Fibroblast of lung (primary cell): ENCODE results near the gene TRIM5. TPM values are rescaled to one million over a fixed set of nuclear protein-coding genes. Genes with fewer than 3 reads are reported as not detected.
"Not testable (repeated sequence)": the region's sequence is repeated elsewhere in the genome, so short reads cannot be mapped to it uniquely, and the experiment has no call there.

ENCODE experiments used
- DNase-seq, 2 donors: peaks; one replicate each; pipeline versions ENCODE4 v3.0.0 to v3.0.0-alpha.2; 2010; ENCODE audit warnings: low read depth in 2 of 2
- H2AFZ ChIP-seq: 2 replicates; pipeline ENCODE4 v1.5.1; 2012; ENCODE audit warnings: low read length, control low read depth, inconsistent platforms
- H3K27ac ChIP-seq: 2 replicates; pipeline ENCODE4 v1.5.1; 2011; ENCODE audit warnings: low read length, control low read depth; ENCODE audit not compliant: insufficient read depth
- H3K27me3 ChIP-seq: 2 replicates; pipeline ENCODE4 v1.5.1; 2011; ENCODE audit warnings: mild to moderate bottlenecking, low read length; ENCODE audit not compliant: control insufficient read depth, insufficient read depth
- H3K36me3 ChIP-seq: 2 replicates; pipeline ENCODE4 v1.5.1; 2011; ENCODE audit warnings: low read length; ENCODE audit not compliant: control insufficient read depth, insufficient read depth
- H3K4me1 ChIP-seq: 2 replicates; pipeline ENCODE4 v1.5.1; 2011; ENCODE audit warnings: low read length; ENCODE audit not compliant: control insufficient read depth, insufficient read depth; ENCODE audit errors: extremely low read depth
- H3K4me2 ChIP-seq: 2 replicates; pipeline ENCODE4 v1.5.1; 2011; ENCODE audit warnings: low read length, control low read depth; ENCODE audit not compliant: insufficient read depth; ENCODE audit errors: extremely low read depth
- H3K4me3 ChIP-seq, 4 experiments: fragments of 200-600 bp in 1 of 4; sonication (generic) in 1 of 4; replicated peaks in 1 of 4; 2 replicates each; pipeline ENCODE4 v1.5.1; 2011 to 2016; ENCODE audit warnings: low read length in 4 of 4, low read depth in 3 of 4, mild to moderate bottlenecking in 3 of 4, control low read depth in 2 of 4, inconsistent platforms in 1 of 4, mixed read lengths in 1 of 4; ENCODE audit not compliant: insufficient read depth in 1 of 4; ENCODE audit errors: control extremely low read depth in 1 of 4
- H3K79me2 ChIP-seq: 2 replicates; pipeline ENCODE4 v1.5.1; 2012; ENCODE audit warnings: mild to moderate bottlenecking, low read length, inconsistent platforms; ENCODE audit not compliant: control insufficient read depth, insufficient read depth
- H3K9ac ChIP-seq: 2 replicates; pipeline ENCODE4 v1.5.1; 2011; ENCODE audit warnings: mild to moderate bottlenecking, low read length, control low read depth; ENCODE audit not compliant: insufficient read depth
- H3K9me3 ChIP-seq: 2 replicates; pipeline ENCODE4 v1.5.1; 2012; ENCODE audit warnings: low read depth, low read length; ENCODE audit not compliant: control insufficient read depth, insufficient read depth
- H4K20me1 ChIP-seq: 2 replicates; pipeline ENCODE4 v1.5.1; 2011; ENCODE audit warnings: low read length; ENCODE audit not compliant: control insufficient read depth, insufficient read depth; ENCODE audit errors: extremely low read depth
- CTCF ChIP-seq, 2 donors: IDR thresholded peaks in 1 of 2; conservative IDR thresholded peaks in 1 of 2; 1 replicate in 1 of 2; 2 replicates in 1 of 2; pipeline ENCODE4 v1.5.1; 2011 to 2012; ENCODE audit warnings: low read length in 2 of 2, control low read depth in 1 of 2, inconsistent platforms in 1 of 2, low read depth in 1 of 2, mild to moderate bottlenecking in 1 of 2
- EZH2 ChIP-seq: IDR thresholded peaks from 2 replicates; pipeline ENCODE4 v1.5.1; 2012; ENCODE audit warnings: low read length, control low read depth, mild to moderate bottlenecking; ENCODE audit errors: missing control alignments
- polyA plus RNA-seq, 2 donors: library from polyadenylated mRNA; depleted of rRNA in 1 of 2; stranded (reverse) in 1 of 2; unstranded in 1 of 2; fragments of >200 nt; gene quantifications; 2 replicates each; pipeline ENCODE4 v1.2.1, GENCODE V29; 2011 to 2012; ENCODE audit warnings: missing spikeins in 1 of 2
- total RNA-seq: library from RNA; depleted of rRNA; stranded (reverse); fragments of >200 nt; gene quantifications from 2 replicates; pipeline ENCODE4 v1.2.1, GENCODE V29; 2014

The TRIM5 gene
- total and polyA plus RNA-seq, 2 donors (not counting 1 experiment from before 2014, with no cell fraction given), result 26.8 to 47.9 TPM

DNA sequence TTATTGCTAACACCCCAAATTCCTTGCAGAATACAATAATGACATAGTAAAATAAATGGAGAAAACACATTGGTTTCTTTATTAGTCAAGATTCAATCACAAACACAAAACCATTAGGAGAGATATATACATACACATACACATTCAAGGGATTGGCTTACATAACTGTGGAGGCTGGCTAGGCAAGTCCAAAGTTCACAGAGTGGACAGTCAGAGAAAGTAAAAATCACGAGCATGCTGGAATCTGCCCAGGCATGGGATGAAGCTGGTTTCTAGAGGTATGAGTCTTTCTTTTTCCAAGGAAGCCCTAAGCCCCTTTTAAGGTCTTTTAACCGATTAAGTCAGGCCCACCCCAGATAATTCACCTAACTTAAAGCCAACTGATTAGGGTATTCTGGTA is 37.7 kb upstream of the TRIM5 start:
- no peak for DNase-seq
- Histone ChIP-seq H3K79me2 (no peaks in the 10 kb centered on the region), H3K36me3 (no peaks in the 10 kb centered on the region), H3K27me3 (no peaks in the 10 kb centered on the region), H3K9me3 (no peaks in the 10 kb centered on the region), H3K4me1 (no peaks in the 10 kb centered on the region), H3K4me3 (no peak overlapping the region), H3K9ac (no peak overlapping the region), H2AFZ (no peak overlapping the region), H3K4me2 (no peak overlapping the region), H4K20me1 (no peaks in the 10 kb centered on the region), H3K27ac (no peak overlapping the region)
- TF ChIP-seq CTCF (conservative IDR thresholded peaks at IDR 0.05 in 1 of 2, IDR thresholded peaks at IDR 0.05 in 1 of 2; ENCODE audit: low read depth in 1 of 2, low read length in 2 of 2) (no peak), EZH2 (no peak)

GRCh38 chr11:5719703-5720495 is 35.0 kb upstream of the TRIM5 start:
- Histone ChIP-seq H3K27me3 (no peaks in the 10 kb centered on the region), H3K9ac (no peak overlapping the region), H3K36me3 (no peaks in the 10 kb centered on the region), H3K9me3 (no peaks in the 10 kb centered on the region), H3K4me1 (no peaks in the 10 kb centered on the region), H3K27ac (no peak overlapping the region), H3K4me2 (no peak overlapping the region), H2AFZ (no peak overlapping the region), H3K79me2 (no peaks in the 10 kb centered on the region), H3K4me3 (no peak overlapping the region), H4K20me1 (no peaks in the 10 kb centered on the region)
- DNase-seq, result peak in 1 of 2 donors; percentile 17
- TF ChIP-seq EZH2, result no peak
- no peak for TF ChIP-seq CTCF (conservative IDR thresholded peaks at IDR 0.05 in 1 of 2, IDR thresholded peaks at IDR 0.05 in 1 of 2; ENCODE audit: low read depth in 1 of 2, low read length in 2 of 2)

DNA sequence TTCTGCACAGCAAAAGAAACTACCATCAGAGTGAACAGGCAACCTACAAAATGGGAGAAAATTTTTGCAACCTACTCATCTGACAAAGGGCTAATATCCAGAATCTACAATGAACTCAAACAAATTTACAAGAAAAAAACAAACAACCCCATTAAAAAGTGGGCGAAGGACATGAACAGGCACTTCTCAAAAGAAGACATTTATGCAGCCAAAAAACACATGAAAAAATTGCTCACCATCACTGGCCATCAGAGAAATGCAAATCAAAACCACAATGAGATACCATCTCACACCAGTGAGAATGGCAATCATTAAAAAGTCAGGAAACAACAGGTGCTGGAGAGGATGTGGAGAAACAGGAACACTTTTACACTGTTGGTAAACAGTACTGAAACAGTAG is 31.6 kb upstream of the TRIM5 start:
- not testable (repeated sequence) for DNase-seq, H3K9ac ChIP-seq, H3K27ac ChIP-seq, H3K4me3 ChIP-seq, H2AFZ ChIP-seq, H3K4me2 ChIP-seq, H3K36me3 ChIP-seq, H3K79me2 ChIP-seq, H3K4me1 ChIP-seq, H3K9me3 ChIP-seq, H4K20me1 ChIP-seq, H3K27me3 ChIP-seq
